Thyroid gland (tissue), 4 donors: ENCODE data around the gene FCN3. TPM values are rescaled to one million over a fixed set of nuclear protein-coding genes. Genes with fewer than 3 reads are reported as not detected.

Experiments used
- DNase-seq, 2 donors: peaks; one replicate each; pipeline ENCODE4 v3.0.0-alpha.2; 2019
- H3K27ac ChIP-seq, 3 donors: fragments of 200-600 bp; sonication (generic); 1 replicate in 2 of 3; 2 replicates in 1 of 3; pipeline ENCODE4 v1.5.1; 2016 to 2019; ENCODE audit warnings: mild to moderate bottlenecking in 1 of 3, moderate library complexity in 1 of 3
- H3K27me3 ChIP-seq: fragments of 200-600 bp; sonication (generic); one replicate; pipeline ENCODE4 v1.5.1; 2019
- H3K36me3 ChIP-seq, 2 donors: fragments of 200-600 bp; sonication (generic); one replicate each; pipeline ENCODE4 v1.5.1; 2016 to 2019
- H3K4me1 ChIP-seq, 2 donors: fragments of 200-600 bp; sonication (generic); one replicate each; pipeline ENCODE4 v1.5.1; 2017 to 2019
- H3K4me3 ChIP-seq, 3 donors: fragments of 200-600 bp; sonication (generic); replicated peaks in 1 of 3; 1 replicate in 2 of 3; 2 replicates in 1 of 3; pipeline ENCODE4 v1.5.1; 2016; ENCODE audit warnings: mild to moderate bottlenecking in 1 of 3
- H3K9me3 ChIP-seq: fragments of 200-600 bp; sonication (generic); one replicate; pipeline ENCODE4 v1.5.1; 2017
- CTCF ChIP-seq, 6 experiments: fragments of 200-600 bp in 3 of 6; fragments of 450-650 bp in 3 of 6; sonication (generic) in 3 of 6; IDR thresholded peaks; one replicate each; pipeline ENCODE4 v1.5.1; 2016 to 2019; ENCODE audit warnings: antibody characterized with exemption in 6 of 6, mild to moderate bottlenecking in 2 of 6, inconsistent platforms in 1 of 6, moderate library complexity in 1 of 6
- POLR2A ChIP-seq, 2 donors: fragments of 450-650 bp; IDR thresholded peaks; one replicate each; pipeline ENCODE4 v1.6.1; 2017; ENCODE audit warnings: antibody characterized with exemption in 2 of 2, mild to moderate bottlenecking in 2 of 2, moderate library complexity in 1 of 2
- WGBS, 2 donors: methylation state at CpG; one replicate each; pipeline ENCODE4 v1.1.5; 2017; 5-methylcytosine and 5-hydroxymethylcytosine counted together
- intact Hi-C: fragments of 100-400 bp; cut with DNase I; formaldehyde crosslinking; loops from one replicate; pipeline ENCODE4 v1.15.1; 2023
- small RNA-seq: library from RNA; depleted of rRNA; stranded (forward); fragments of <200 nt; gene quantifications from one replicate; pipeline ENCODE3, GENCODE V24; 2016
- total RNA-seq, 4 donors: library from RNA; depleted of rRNA; stranded (reverse); fragments of >200 nt; gene quantifications; one replicate each; pipeline ENCODE4 v1.2.3, GENCODE V29; 2016

The FCN3 gene
- total RNA-seq, 4 donors from 2014 or later = 7.4 to 33.4 (median 10.7) TPM

DNA sequence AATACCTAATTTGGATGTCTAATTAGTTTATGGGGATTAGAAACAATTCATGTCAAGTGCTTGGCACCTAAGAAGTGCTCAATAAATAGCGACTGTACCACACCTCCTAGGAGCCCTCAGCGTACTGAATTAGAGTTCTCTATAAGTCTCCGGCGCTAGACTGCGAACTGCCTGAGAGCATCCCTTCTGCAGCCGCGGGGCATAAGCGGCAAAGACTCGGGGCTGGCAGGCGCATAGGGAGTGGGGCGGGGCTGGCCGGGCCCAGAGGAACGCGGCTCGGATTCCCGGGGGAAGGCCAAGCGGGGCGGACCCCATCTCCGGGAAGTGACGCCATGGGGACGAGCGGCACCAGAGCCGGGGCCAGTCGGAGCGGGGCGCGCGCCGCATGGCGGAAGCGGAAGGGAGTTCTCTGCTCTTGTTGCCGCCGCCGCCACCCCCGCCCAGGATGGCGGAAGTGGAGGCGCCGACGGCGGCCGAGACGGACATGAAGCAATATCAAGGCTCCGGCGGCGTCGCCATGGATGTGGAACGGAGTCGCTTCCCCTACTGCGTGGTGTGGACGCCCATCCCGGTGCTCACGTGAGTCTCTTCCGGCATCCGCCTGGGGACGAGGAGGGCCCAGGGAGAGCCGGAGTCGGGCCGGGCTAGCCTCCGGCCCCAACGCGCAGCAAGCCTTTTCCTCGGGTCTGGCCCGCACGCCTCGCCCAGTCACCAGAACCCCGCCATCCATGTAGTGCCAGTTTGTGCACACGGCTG, 52.6 kb downstream of the FCN3 start, which contains the start of gene TMEM222:
Gene TMEM222, plus strand, starts transcription at position 351 of the 756 bp plus-strand sequence. Its CDS starts 35 bp downstream, at position 386.
- Histone ChIP-seq H3K27ac (peak within 1 kb of the TSS; percentile 56 to 81 (median 81)), H3K9me3 (no peaks in the 10 kb centered on the region), H3K4me1 (peaks cover 10 to 13% of the 10 kb centered on the region in 2 donors), H3K27me3 (no peaks in the 10 kb centered on the region), H3K4me3 (peak within 1 kb of the TSS; percentile 84 to 94 (median 89)), H3K36me3 (peaks cover 0 to 11% of the 10 kb centered on the region in 2 donors)
- intact Hi-C loops = no loop called here
- DNase-seq = peak; percentile 98
- WGBS, 2 donors = 0% methylated on average over 9 to 28 of the region's 67 CpGs
- peak; percentile 38 to 68 for TF ChIP-seq POLR2A (IDR thresholded peaks at IDR 0.05)
- peak in 2 of 6 experiments; percentile 1 to 36 for TF ChIP-seq CTCF (IDR thresholded peaks at IDR 0.05)

Small RNA genes lying within 50 kb of the gene (small RNA-seq; reads per million reads assigned to genes)
- gene RNU6-48P = not detected

Other genes starting within 250 kb of the FCN3 start
- gene SLC9A1, start 219.7 kb downstream of the FCN3 start, total RNA-seq = 10 to 100 TPM; 13.3 to 26.1 (median 19.9) TPM
- 10 to 100 TPM; 46.1 to 66.6 (median 48.1) TPM for gene WDTC1, start 140.2 kb downstream of the FCN3 start, total RNA-seq
- 10 to 100 TPM; 22.7 to 46.0 (median 30.9) TPM for gene TMEM222, start 52.7 kb downstream of the FCN3 start, total RNA-seq
- 10 to 100 TPM; 12.4 to 23.9 (median 18.4) TPM for gene SYTL1, start 32.8 kb downstream of the FCN3 start, total RNA-seq
- gene MAP3K6, start 7.9 kb downstream of the FCN3 start, total RNA-seq = 10 to 100 TPM; 17.6 to 62.9 (median 32.3) TPM
- gene CD164L2, start 8.5 kb upstream of the FCN3 start, total RNA-seq = under 1 TPM in 3 of 4 donors, not detected in 1; 0.50 to 0.63 (median 0.54) TPM
- 1 to 10 TPM in 1 of 4 donors, under 1 TPM in 3; 0.11 to 2.1 (median 0.60) TPM for gene GPR3, start 17.8 kb upstream of the FCN3 start, total RNA-seq
- gene WASF2, start 115.3 kb upstream of the FCN3 start, total RNA-seq = 10 to 100 TPM; 38.3 to 47.7 (median 46.7) TPM
- 10 to 100 TPM; 25.5 to 91.4 (median 47.8) TPM for gene AHDC1, start 229.3 kb upstream of the FCN3 start, total RNA-seq